Measurements from ENCODE around the gene PRDM10.
"Not testable (repeated sequence)": the region's sequence is repeated elsewhere in the genome, so short reads cannot be mapped to it uniquely, and the experiment has no call there.

PRDM10 gene

GRCh38 chr11:129880311-129880710 lies 122.3 kb downstream of the PRDM10 start:
- in situ Hi-C loops (cut with HindIII; ENCODE audit: low pct_ligation_motif_present, low sequenced_read_pairs): no loop called here
- Histone ChIP-seq H3K4me3 (ENCODE audit: low read depth, low read length) (no peak overlapping the region), H3K36me3 (replicated peaks) (peaks cover 67% of the 10 kb centered on the region), H3K27ac (no peak overlapping the region), H3K27me3 (replicated peaks) (no peaks in the 10 kb centered on the region)
- no peak for TF ChIP-seq CTCF (IDR thresholded peaks at IDR 0.05; ENCODE audit: low read depth, low read length, missing control alignments)
- DNase-seq: no peak

GRCh38 chr11:129871914-129872313 lies 130.7 kb downstream of the PRDM10 start:
- Histone ChIP-seq H3K36me3 (replicated peaks) (peaks cover 71% of the 10 kb centered on the region), H3K4me3 (ENCODE audit: low read depth, low read length) (no peak overlapping the region), H3K27me3 (replicated peaks) (no peaks in the 10 kb centered on the region), H3K27ac (no peak overlapping the region)
- DNase-seq: no peak
- in situ Hi-C loops (cut with HindIII; ENCODE audit: low pct_ligation_motif_present, low sequenced_read_pairs): no loop called here
- no peak for TF ChIP-seq CTCF (IDR thresholded peaks at IDR 0.05; ENCODE audit: low read depth, low read length, missing control alignments)

- in situ Hi-C loops (cut with HindIII; ENCODE audit: low pct_ligation_motif_present, low sequenced_read_pairs); H3K27me3 ChIP-seq (replicated peaks); H3K4me3 ChIP-seq (ENCODE audit: low read depth, low read length); H3K27ac ChIP-seq: not testable (repeated sequence)
- DNase-seq: peak; percentile 12
- peaks cover 59% of the 10 kb centered on the region for H3K36me3 ChIP-seq (replicated peaks)
Observed at GRCh38 chr11:129868626-129869025, 134.0 kb downstream of the PRDM10 start.

GRCh38 chr11:129866311-129866710 lies 136.3 kb downstream of the PRDM10 start:
- no peaks in the 10 kb centered on the region for H3K27me3 ChIP-seq (replicated peaks)
- TF ChIP-seq CTCF (IDR thresholded peaks at IDR 0.05; ENCODE audit: low read depth, low read length, missing control alignments): no peak
- peaks cover 39% of the 10 kb centered on the region for H3K36me3 ChIP-seq (replicated peaks)
- H3K4me3 ChIP-seq (ENCODE audit: low read depth, low read length): no peak overlapping the region
- no peak overlapping the region for H3K27ac ChIP-seq
- in situ Hi-C loops (cut with HindIII; ENCODE audit: low pct_ligation_motif_present, low sequenced_read_pairs): no loop called here
- DNase-seq: no peak

- H3K27me3 ChIP-seq (replicated peaks): no peaks in the 10 kb centered on the region
- no peak overlapping the region for H3K4me3 ChIP-seq (ENCODE audit: low read depth, low read length)
- H3K36me3 ChIP-seq (replicated peaks): peaks cover 37% of the 10 kb centered on the region
- in situ Hi-C loops (cut with HindIII; ENCODE audit: low pct_ligation_motif_present, low sequenced_read_pairs): no loop called here
- H3K27ac ChIP-seq: no peak overlapping the region
- DNase-seq: no peak
- no peak for TF ChIP-seq CTCF (IDR thresholded peaks at IDR 0.05; ENCODE audit: low read depth, low read length, missing control alignments)
Observed at GRCh38 chr11:129865701-129866100, 136.9 kb downstream of the PRDM10 start.

GRCh38 chr11:129864811-129865210 lies 137.8 kb downstream of the PRDM10 start:
- H3K27ac ChIP-seq: no peak overlapping the region
- no peak for DNase-seq
- in situ Hi-C loops (cut with HindIII; ENCODE audit: low pct_ligation_motif_present, low sequenced_read_pairs): no loop called here
- peaks cover 30% of the 10 kb centered on the region for H3K36me3 ChIP-seq (replicated peaks)
- H3K4me3 ChIP-seq (ENCODE audit: low read depth, low read length): no peak overlapping the region
- H3K27me3 ChIP-seq (replicated peaks): no peaks in the 10 kb centered on the region
- TF ChIP-seq CTCF (IDR thresholded peaks at IDR 0.05; ENCODE audit: low read depth, low read length, missing control alignments): no peak

Measured in brain microvascular endothelial cell (primary cell).